Measurements from ENCODE around the gene ADIPOR2.

The ADIPOR2 gene

GRCh38 chr12:1832801-1833595 is 142.1 kb downstream of the ADIPOR2 start:
- DNase-seq (ENCODE audit: low read depth), result no peak

GRCh38 chr12:1833596-1834028 is 142.7 kb downstream of the ADIPOR2 start:
- no peak for DNase-seq (ENCODE audit: low read depth)

DNA sequence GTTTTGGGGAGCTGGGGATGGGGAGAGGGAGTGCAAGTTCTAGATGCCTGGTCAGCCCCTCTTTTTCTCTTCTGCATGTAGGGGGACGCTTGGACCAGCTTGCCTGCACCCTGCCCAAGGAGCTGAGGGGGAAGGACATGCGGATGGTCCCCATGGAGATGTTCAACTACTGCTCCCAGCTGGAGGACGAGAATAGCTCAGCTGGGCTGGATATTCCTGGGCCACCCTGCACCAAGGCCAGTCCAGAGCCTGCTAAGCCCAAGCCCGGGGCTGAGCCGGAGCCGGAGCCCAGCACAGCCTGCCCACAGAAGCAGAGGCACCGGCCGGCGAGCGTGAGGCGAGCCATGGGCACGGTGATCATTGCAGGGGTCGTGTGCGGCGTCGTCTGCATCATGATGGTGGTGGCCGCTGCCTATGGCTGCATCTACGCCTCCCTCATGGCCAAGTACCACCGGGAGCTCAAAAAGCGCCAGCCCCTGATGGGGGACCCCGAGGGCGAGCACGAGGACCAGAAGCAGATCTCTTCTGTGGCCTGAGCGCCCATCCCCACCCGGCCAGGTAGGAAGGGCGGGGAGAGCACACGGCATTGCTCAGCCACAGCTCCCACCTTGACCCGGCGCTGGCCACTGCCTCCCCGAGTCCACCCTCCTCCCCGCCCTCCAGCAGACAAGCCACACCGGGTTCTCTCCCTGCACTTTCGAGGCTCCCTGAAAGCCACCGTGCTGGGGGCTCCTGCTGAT is 143.5 kb downstream of the ADIPOR2 start:
- no peak for DNase-seq (ENCODE audit: low read depth)

DNA sequence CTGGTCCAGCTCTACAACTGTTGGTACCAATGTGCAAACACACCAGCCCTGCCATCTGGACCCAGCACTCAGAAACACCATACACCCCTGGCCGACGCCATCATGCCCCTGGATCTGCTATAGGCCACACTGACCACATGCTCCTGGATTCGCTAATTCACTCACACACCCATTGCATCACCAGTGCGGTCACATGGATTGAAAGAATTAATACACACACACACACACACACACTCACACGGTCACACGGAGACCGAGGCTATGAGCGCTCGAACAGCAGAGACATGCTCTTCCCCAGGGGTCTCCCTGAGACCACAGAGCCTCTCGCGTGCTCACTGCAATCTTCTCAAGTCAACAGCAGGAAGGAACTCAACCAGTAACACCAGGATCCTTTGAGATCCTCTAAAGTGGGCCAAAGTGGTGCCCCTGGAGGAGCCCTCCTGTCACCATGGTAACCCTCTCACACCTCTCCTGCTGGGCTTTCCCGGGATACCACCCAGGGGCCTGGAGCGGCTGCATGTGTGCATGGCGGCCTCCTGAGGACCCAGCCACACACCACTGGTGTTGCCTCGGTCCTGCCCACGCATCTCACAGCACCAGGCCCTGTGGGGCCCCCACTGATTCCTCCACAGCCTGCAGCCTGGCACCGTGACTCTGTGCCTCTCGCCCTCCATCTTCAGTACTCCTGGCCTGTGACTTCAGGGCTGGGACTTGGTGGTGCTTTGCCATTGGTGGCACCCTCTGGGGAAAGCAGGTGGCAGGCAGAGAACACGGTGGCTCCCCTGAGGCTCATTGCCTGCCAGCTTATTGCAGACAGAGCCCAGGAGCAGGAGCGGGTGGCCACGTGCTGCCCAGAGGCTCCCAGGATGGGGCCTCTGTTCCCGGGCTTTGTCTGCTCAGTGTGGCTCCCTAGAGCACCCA is 144.6 kb downstream of the ADIPOR2 start:
- DNase-seq (ENCODE audit: low read depth), result no peak

DNA sequence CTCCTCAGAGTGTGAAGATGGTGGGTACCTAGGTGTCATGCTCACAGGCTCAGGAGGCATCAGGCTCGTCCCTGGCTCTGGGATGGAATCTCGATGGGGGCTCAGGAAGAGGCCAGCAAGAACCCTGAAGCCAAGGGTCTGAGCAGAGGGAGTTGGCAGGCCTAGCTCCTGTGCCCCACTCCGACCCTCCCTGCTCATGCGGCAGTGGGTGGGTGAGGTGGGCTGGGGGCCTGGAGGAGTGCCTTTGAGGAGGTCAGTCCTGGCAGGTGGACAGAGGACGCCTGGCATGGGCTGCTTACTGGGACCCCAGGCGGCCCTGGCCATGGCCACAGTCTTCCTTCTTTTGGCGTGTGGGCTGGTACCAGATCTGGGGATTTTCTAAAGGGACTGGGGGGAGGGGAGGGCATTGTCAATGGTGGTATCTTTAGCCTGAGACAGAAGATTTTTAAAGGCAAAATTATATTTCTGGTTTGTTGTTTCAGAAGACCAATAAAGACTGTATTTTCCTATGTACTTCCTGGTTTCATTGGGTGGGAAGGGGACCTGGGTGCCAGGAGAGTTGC is 145.5 kb downstream of the ADIPOR2 start:
- no peak for DNase-seq (ENCODE audit: low read depth)

GRCh38 chr12:1836854-1837421 is 146.1 kb downstream of the ADIPOR2 start:
- no peak for DNase-seq (ENCODE audit: low read depth)

GRCh38 chr12:1837541-1838204 is 146.8 kb downstream of the ADIPOR2 start:
- no peak for DNase-seq (ENCODE audit: low read depth)
